MCF 10A (cell line): ENCODE results near the gene RDH14. TPM values are rescaled to one million over a fixed set of nuclear protein-coding genes. Genes with fewer than 3 reads are reported as not detected.

ENCODE experiments used
- BruUV-seq: library from RNA; stranded (reverse); fragments of 400-500 nt; replicated peaks from 2 replicates; lab custom pipeline; 2021; lab: Mats Ljungman, UMichigan
- CTCF ChIA-PET: fragments of 300-600 bp; sonication (Branson Sonifier 250); formaldehyde crosslinking; extraction: SDS; loops from one replicate; lab custom pipeline; 2021; ENCODE audit warnings: antibody characterized with exemption, inconsistent platforms; lab: Yijun Ruan, JAX
- POLR2A ChIA-PET: fragments of 300-600, 350-650 bp; sonication (Branson Sonifier 250); formaldehyde crosslinking; extraction: SDS; loops from one replicate; lab custom pipeline; 2020; ENCODE audit warnings: antibody characterized with exemption, inconsistent platforms; lab: Yijun Ruan, JAX
- DNase-seq: peaks from one replicate; pipeline ENCODE4 v3.0.0-alpha.2; 2018; ENCODE audit not compliant: unreplicated experiment
- H3K27ac Mint-ChIP-seq: one replicate; pipeline ENCODE4 v1.8.0; 2022; ENCODE audit warnings: mild to moderate bottlenecking, low read depth, mixed read lengths; ENCODE audit not compliant: unreplicated experiment
- H3K27me3 Mint-ChIP-seq: one replicate; pipeline ENCODE4 v1.8.0; 2022; ENCODE audit warnings: mixed read lengths; ENCODE audit not compliant: insufficient read depth, unreplicated experiment
- H3K36me3 Mint-ChIP-seq: one replicate; pipeline ENCODE4 v1.8.0; 2022; ENCODE audit warnings: mild to moderate bottlenecking, moderate library complexity, mixed read lengths; ENCODE audit not compliant: insufficient read depth, unreplicated experiment
- H3K4me1 Mint-ChIP-seq: one replicate; pipeline ENCODE4 v1.8.0; 2022; ENCODE audit warnings: mixed read lengths; ENCODE audit not compliant: insufficient read depth, unreplicated experiment
- H3K4me3 Mint-ChIP-seq: one replicate; pipeline ENCODE4 v1.8.0; 2022; ENCODE audit warnings: mild to moderate bottlenecking, moderate library complexity, mixed read lengths; ENCODE audit not compliant: unreplicated experiment
- H3K9me3 Mint-ChIP-seq: one replicate; pipeline ENCODE4 v1.8.0; 2022; ENCODE audit warnings: mixed read lengths; ENCODE audit not compliant: unreplicated experiment
- CTCF ChIP-seq: fragments of 200-600 bp; IDR thresholded peaks from one replicate; pipeline ENCODE4 v1.8.0; 2022; ENCODE audit warnings: antibody characterized with exemption, mild to moderate bottlenecking; ENCODE audit not compliant: unreplicated experiment
- intact Hi-C: fragments of 100-400 bp; cut with micrococcal nuclease; formaldehyde crosslinking; loops from 2 replicates; pipeline ENCODE4 v1.14.1; 2022
- total RNA-seq: library from RNA; stranded (reverse); gene quantifications from 2 replicates; pipeline ENCODE4 v1.2.3, GENCODE V29; 2022

RDH14 gene
- total RNA-seq, 1 experiment from 2014 or later = 19.2 TPM

- H3K9me3 Mint-ChIP-seq = peaks cover 10% of the 10 kb centered on the region
- H3K27ac Mint-ChIP-seq = no peak overlapping the region
- no TSS peak for BruUV-seq
- no peak overlapping the region for H3K4me3 Mint-ChIP-seq
- DNase-seq = no peak
- peaks cover 6% of the 10 kb centered on the region for H3K4me1 Mint-ChIP-seq
- ChIA-PET CTCF (interaction anchor here (1.0 kb wide), 1 partner anchor 20 kb away, joined by 3 read pairs; the partner anchor contains the start of gene RDH14), POLR2A (interaction anchor here (0.9 kb wide), 1 partner anchor 38 kb away, joined by 3 read pairs; no protein-coding TSS in a partner anchor)
- H3K36me3 Mint-ChIP-seq = no peaks in the 10 kb centered on the region
- H3K27me3 Mint-ChIP-seq = no peaks in the 10 kb centered on the region
- intact Hi-C loops = no loop called here
- no peak for TF ChIP-seq CTCF
Measured at GRCh38 chr2:18580606-18581005, 20.2 kb upstream of the RDH14 start.

GRCh38 chr2:18578033-18578432 lies 17.6 kb upstream of the RDH14 start:
- peaks cover 10% of the 10 kb centered on the region for H3K9me3 Mint-ChIP-seq
- ChIA-PET CTCF (no interaction called here), POLR2A (interaction anchor here (1.3 kb wide), 1 partner anchor 11 kb away, joined by 3 read pairs; no protein-coding TSS in a partner anchor)
- BruUV-seq = no TSS peak
- intact Hi-C loops = no loop called here
- no peak for TF ChIP-seq CTCF
- no peaks in the 10 kb centered on the region for H3K36me3 Mint-ChIP-seq
- no peak overlapping the region for H3K4me3 Mint-ChIP-seq
- DNase-seq = no peak
- H3K27ac Mint-ChIP-seq = no peak overlapping the region
- H3K27me3 Mint-ChIP-seq = no peaks in the 10 kb centered on the region
- H3K4me1 Mint-ChIP-seq = no peaks in the 10 kb centered on the region

- peaks cover 6% of the 10 kb centered on the region for H3K36me3 Mint-ChIP-seq
- DNase-seq = no peak
- no peak for TF ChIP-seq CTCF
- no peaks in the 10 kb centered on the region for H3K27me3 Mint-ChIP-seq
- ChIA-PET CTCF (interaction anchor here (0.6 kb wide), 1 partner anchor 10 kb away, joined by 4 read pairs; no protein-coding TSS in a partner anchor), POLR2A (no interaction called here)
- BruUV-seq = no TSS peak
- no peak overlapping the region for H3K27ac Mint-ChIP-seq
- intact Hi-C loops = loop anchor here (10.0 kb wide), 1 partner anchor 149 kb away; no protein-coding TSS in a partner anchor
- H3K4me3 Mint-ChIP-seq = no peak overlapping the region
- no peaks in the 10 kb centered on the region for H3K4me1 Mint-ChIP-seq
- peaks cover 28% of the 10 kb centered on the region for H3K9me3 Mint-ChIP-seq
Measured at GRCh38 chr2:18566145-18566769, 5.8 kb upstream of the RDH14 start.

GRCh38 chr2:18560797-18561085 lies 288 bp upstream of the RDH14 start:
- intact Hi-C loops = loop anchor here (10.0 kb wide), 1 partner anchor 154 kb away; no protein-coding TSS in a partner anchor
- CTCF ChIA-PET = interaction anchor here (0.7 to 2.2 kb wide), 4 partner anchors 9 to 40 kb away, joined by 3 to 8 read pairs (median 4); no protein-coding TSS in a partner anchor
- DNase-seq = no peak
- Mint-ChIP-seq H3K4me1 (peaks cover 16% of the 10 kb centered on the region), H3K9me3 (peaks cover 8% of the 10 kb centered on the region), H3K27me3 (no peaks in the 10 kb centered on the region), H3K4me3 (peak overlapping the region; percentile 91), H3K36me3 (peaks cover 6% of the 10 kb centered on the region), H3K27ac (peak overlapping the region; percentile 94)
- BruUV-seq = no TSS peak
- POLR2A ChIA-PET = interaction anchor here (0.7 to 3.5 kb wide), 19 partner anchors 9 to 935 kb away, joined by 3 to 15 read pairs (median 4); partner anchors contain the start of gene NT5C1B
- no peak for TF ChIP-seq CTCF
